Calu3 (cell line): Measurements from ENCODE around the gene ITPK1. TPM values are rescaled to one million over a fixed set of nuclear protein-coding genes. Genes with fewer than 3 reads are reported as not detected.

Experiments used
- BruUV-seq: library from RNA; stranded (reverse); fragments of 400-500 nt; replicated peaks from 2 replicates; lab custom pipeline; 2021; lab: Mats Ljungman, UMichigan
- CTCF ChIA-PET: fragments of 300-600 bp; sonication (Branson Sonifier 250); formaldehyde crosslinking; loops from one replicate; lab custom pipeline; 2022; ENCODE audit warnings: antibody characterized with exemption; lab: Charles Lee
- DNase-seq: peaks from one replicate; pipeline ENCODE4 v3.0.0; 2022
- H3K27ac Mint-ChIP-seq: one replicate; pipeline ENCODE4 v1.8.0; 2022; ENCODE audit warnings: mixed read lengths; ENCODE audit not compliant: unreplicated experiment
- H3K27me3 Mint-ChIP-seq: one replicate; pipeline ENCODE4 v1.8.0; 2022; ENCODE audit warnings: mixed read lengths; ENCODE audit not compliant: unreplicated experiment
- H3K36me3 Mint-ChIP-seq: one replicate; pipeline ENCODE4 v1.8.0; 2022; ENCODE audit warnings: mild to moderate bottlenecking, moderate library complexity, mixed read lengths; ENCODE audit not compliant: insufficient read depth, unreplicated experiment
- H3K4me1 Mint-ChIP-seq: one replicate; pipeline ENCODE4 v1.8.0; 2022; ENCODE audit warnings: mild to moderate bottlenecking, low read depth, mixed read lengths; ENCODE audit not compliant: unreplicated experiment
- H3K4me3 Mint-ChIP-seq: one replicate; pipeline ENCODE4 v1.8.0; 2022; ENCODE audit warnings: mild to moderate bottlenecking, low read depth, moderate library complexity, mixed read lengths; ENCODE audit not compliant: unreplicated experiment
- H3K9me3 Mint-ChIP-seq: one replicate; pipeline ENCODE4 v1.8.0; 2022; ENCODE audit warnings: low read depth, mixed read lengths; ENCODE audit not compliant: unreplicated experiment
- CTCF ChIP-seq: fragments of 200-600 bp; IDR thresholded peaks from one replicate; pipeline ENCODE4 v1.8.0; 2022; ENCODE audit warnings: antibody characterized with exemption; ENCODE audit not compliant: unreplicated experiment
- intact Hi-C: fragments of 100-400 bp; cut with micrococcal nuclease; formaldehyde crosslinking; loops from one replicate; pipeline ENCODE4 v1.10.0; 2022; ENCODE audit not compliant: unreplicated experiment
- total RNA-seq: library from RNA; stranded (reverse); gene quantifications from 2 replicates; pipeline ENCODE4 v1.2.3, GENCODE V29; 2022

Gene ITPK1
- total RNA-seq, 1 experiment from 2014 or later: 94.3 TPM

GRCh38 chr14:92951912-92952471 is 163.7 kb downstream of the ITPK1 start:
- peak; percentile 89 for TF ChIP-seq CTCF
- intact Hi-C loops: loop anchor here (1.0 kb wide), 1 partner anchor 187 kb away; no protein-coding TSS in a partner anchor
- Mint-ChIP-seq H3K36me3 (peaks cover 38% of the 10 kb centered on the region), H3K9me3 (no peaks in the 10 kb centered on the region), H3K27me3 (no peaks in the 10 kb centered on the region), H3K4me1 (peaks cover 8% of the 10 kb centered on the region), H3K27ac (no peak overlapping the region), H3K4me3 (no peak overlapping the region)
- no TSS peak for BruUV-seq
- CTCF ChIA-PET: interaction anchor here (0.8 to 1.4 kb wide), 5 partner anchors 71 to 255 kb away, joined by 3 to 10 read pairs (median 6); partner anchors contain the start of gene UBR7
- DNase-seq: peak; percentile 87

- DNase-seq: no peak
- no peaks in the 10 kb centered on the region for H3K27me3 Mint-ChIP-seq
- peaks cover 15% of the 10 kb centered on the region for H3K4me1 Mint-ChIP-seq
- no peak overlapping the region for H3K4me3 Mint-ChIP-seq
- BruUV-seq: no TSS peak
- H3K36me3 Mint-ChIP-seq: peaks cover 45% of the 10 kb centered on the region
- intact Hi-C loops: no loop called here
- CTCF ChIA-PET: interaction anchor here (0.8 to 1.4 kb wide), 4 partner anchors 70 to 226 kb away, joined by 3 to 10 read pairs (median 6); no protein-coding TSS in a partner anchor
- no peak for TF ChIP-seq CTCF
- H3K27ac Mint-ChIP-seq: no peak overlapping the region
- no peaks in the 10 kb centered on the region for H3K9me3 Mint-ChIP-seq
Measured at GRCh38 chr14:92951261-92951660, 164.5 kb downstream of the ITPK1 start.

GRCh38 chr14:92950773-92951172 is 165.0 kb downstream of the ITPK1 start:
- Mint-ChIP-seq H3K27me3 (no peaks in the 10 kb centered on the region), H3K4me3 (no peak overlapping the region), H3K36me3 (peaks cover 49% of the 10 kb centered on the region), H3K27ac (no peak overlapping the region), H3K9me3 (no peaks in the 10 kb centered on the region), H3K4me1 (peaks cover 16% of the 10 kb centered on the region)
- CTCF ChIA-PET: no interaction called here
- no peak for DNase-seq
- BruUV-seq: no TSS peak
- no peak for TF ChIP-seq CTCF
- intact Hi-C loops: no loop called here

- H3K9me3 Mint-ChIP-seq: no peaks in the 10 kb centered on the region
- no peak for DNase-seq
- H3K36me3 Mint-ChIP-seq: peaks cover 50% of the 10 kb centered on the region
- no TSS peak for BruUV-seq
- H3K4me3 Mint-ChIP-seq: no peak overlapping the region
- CTCF ChIA-PET: no interaction called here
- no peaks in the 10 kb centered on the region for H3K27me3 Mint-ChIP-seq
- H3K27ac Mint-ChIP-seq: no peak overlapping the region
- TF ChIP-seq CTCF: no peak
- H3K4me1 Mint-ChIP-seq: peaks cover 16% of the 10 kb centered on the region
- intact Hi-C loops: no loop called here
Measured at GRCh38 chr14:92950193-92950540, 165.6 kb downstream of the ITPK1 start.
